ENCODE results near the gene SURF4. TPM values are rescaled to one million over a fixed set of nuclear protein-coding genes. Genes with fewer than 3 reads are reported as not detected.

Gene SURF4
- total and polyA plus RNA-seq, 2 experiments from 2014 or later = 354 to 360 TPM

DNA sequence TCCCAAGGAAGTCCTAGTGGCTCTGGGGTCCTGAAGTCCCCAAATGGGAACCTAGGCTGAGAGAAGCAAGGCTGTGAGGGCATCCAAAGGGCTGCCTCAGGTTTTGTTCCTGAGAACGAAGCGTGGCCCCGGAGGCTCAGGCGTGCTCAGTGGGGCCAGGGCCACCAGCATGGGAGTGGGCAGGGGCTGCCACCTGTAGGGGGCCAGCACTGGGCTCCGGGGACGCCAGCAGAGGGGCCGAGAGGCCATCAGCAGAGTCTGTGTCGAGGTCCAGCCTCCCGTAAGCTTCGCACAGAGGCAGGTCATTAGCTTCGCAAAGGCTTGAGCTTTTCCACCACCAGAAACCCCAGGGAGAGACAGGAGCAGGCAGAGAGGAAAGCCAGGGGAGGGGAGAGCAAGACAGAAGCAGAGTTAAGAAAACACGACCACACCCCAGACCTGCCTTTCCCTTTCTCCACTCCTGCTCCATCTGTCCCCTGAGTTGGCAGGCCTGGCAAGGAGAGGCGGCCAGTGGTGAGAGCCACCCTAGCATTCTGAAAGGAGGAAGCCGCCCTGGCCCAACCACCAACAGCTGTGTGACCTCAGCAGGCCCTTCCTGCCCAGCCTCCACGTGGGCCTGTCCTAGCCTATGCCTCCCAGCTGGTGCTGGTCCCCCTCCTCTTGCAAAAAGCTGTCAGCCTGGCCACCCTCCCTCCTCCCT is 34.3 kb downstream of the SURF4 start:
- no peak for DNase-seq (ENCODE audit: low spot score)
- Histone ChIP-seq H3K4me3 (no peak overlapping the region), H3K9me3 (ENCODE audit: low read depth) (no peaks in the 10 kb centered on the region), H2AFZ (no peak overlapping the region), H3K9me2 (replicated peaks; ENCODE audit: insufficient read depth) (no peaks in the 10 kb centered on the region), H3K36me3 (replicated peaks; ENCODE audit: insufficient read depth, low read depth) (no peaks in the 10 kb centered on the region), H3K27ac (no peak overlapping the region), H4K20me1 (ENCODE audit: insufficient read depth, poor library complexity, severe bottlenecking) (no peaks in the 10 kb centered on the region), H3K79me2 (peaks cover 13% of the 10 kb centered on the region), H3K27me3 (no peaks in the 10 kb centered on the region), H3K4me1 (ENCODE audit: insufficient read depth) (no peaks in the 10 kb centered on the region), H3K4me2 (no peak overlapping the region)
- 97% methylated on average over 13 of the region's 15 CpGs for WGBS (ENCODE audit: low lambda C conversion rate, missing lambda C conversion rate)
- TF ChIP-seq EZH2phosphoT487 (IDR thresholded peaks at IDR 0.05; ENCODE audit: low read depth, severe bottlenecking, unreplicated experiment) (no peak), EZH2 (IDR thresholded peaks at IDR 0.05; ENCODE audit: borderline replicate concordance) (no peak)
- TF ChIP-seq, protein P1, sequence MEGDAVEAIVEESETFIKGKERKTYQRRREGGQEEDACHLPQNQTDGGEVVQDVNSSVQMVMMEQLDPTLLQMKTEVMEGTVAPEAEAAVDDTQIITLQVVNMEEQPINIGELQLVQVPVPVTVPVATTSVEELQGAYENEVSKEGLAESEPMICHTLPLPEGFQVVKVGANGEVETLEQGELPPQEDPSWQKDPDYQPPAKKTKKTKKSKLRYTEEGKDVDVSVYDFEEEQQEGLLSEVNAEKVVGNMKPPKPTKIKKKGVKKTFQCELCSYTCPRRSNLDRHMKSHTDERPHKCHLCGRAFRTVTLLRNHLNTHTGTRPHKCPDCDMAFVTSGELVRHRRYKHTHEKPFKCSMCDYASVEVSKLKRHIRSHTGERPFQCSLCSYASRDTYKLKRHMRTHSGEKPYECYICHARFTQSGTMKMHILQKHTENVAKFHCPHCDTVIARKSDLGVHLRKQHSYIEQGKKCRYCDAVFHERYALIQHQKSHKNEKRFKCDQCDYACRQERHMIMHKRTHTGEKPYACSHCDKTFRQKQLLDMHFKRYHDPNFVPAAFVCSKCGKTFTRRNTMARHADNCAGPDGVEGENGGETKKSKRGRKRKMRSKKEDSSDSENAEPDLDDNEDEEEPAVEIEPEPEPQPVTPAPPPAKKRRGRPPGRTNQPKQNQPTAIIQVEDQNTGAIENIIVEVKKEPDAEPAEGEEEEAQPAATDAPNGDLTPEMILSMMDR (IDR thresholded peaks at IDR 0.05; ENCODE audit: poor library complexity) = no peak

DNA sequence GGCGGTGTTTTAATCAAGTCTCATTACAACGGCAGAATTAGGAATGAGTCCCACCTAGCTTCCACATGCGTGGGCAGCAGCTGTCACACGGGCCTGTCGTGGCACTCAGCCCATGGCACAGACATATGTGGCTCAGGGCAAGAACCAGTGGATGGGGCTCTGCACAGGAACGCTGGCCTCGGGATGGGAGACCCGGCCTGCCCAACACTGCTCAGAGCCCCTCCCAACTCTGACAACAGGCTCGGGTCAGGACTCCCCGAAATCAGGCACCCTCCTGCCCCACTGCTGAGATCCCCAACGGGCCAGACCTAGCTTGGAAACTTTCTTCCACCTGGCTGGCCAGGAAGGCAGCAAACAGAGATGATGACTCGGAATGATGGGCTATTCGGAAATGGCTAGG is 34.9 kb downstream of the SURF4 start:
- H3K9me3 ChIP-seq (ENCODE audit: low read depth) = no peaks in the 10 kb centered on the region
- no peak overlapping the region for H3K4me3 ChIP-seq
- no peaks in the 10 kb centered on the region for H4K20me1 ChIP-seq (ENCODE audit: insufficient read depth, poor library complexity, severe bottlenecking)
- no peak for DNase-seq (ENCODE audit: low spot score)
- WGBS (ENCODE audit: low lambda C conversion rate, missing lambda C conversion rate) = 95% methylated on average over 13 of the region's 13 CpGs
- no peak overlapping the region for H3K4me2 ChIP-seq
- H3K4me1 ChIP-seq (ENCODE audit: insufficient read depth) = no peaks in the 10 kb centered on the region
- no peaks in the 10 kb centered on the region for H3K9me2 ChIP-seq (replicated peaks; ENCODE audit: insufficient read depth)
- H3K27ac ChIP-seq = no peak overlapping the region
- H3K27me3 ChIP-seq = no peaks in the 10 kb centered on the region
- H3K79me2 ChIP-seq = peaks cover 7% of the 10 kb centered on the region
- H2AFZ ChIP-seq = no peak overlapping the region
- no peaks in the 10 kb centered on the region for H3K36me3 ChIP-seq (replicated peaks; ENCODE audit: insufficient read depth, low read depth)
- TF ChIP-seq EZH2 (IDR thresholded peaks at IDR 0.05; ENCODE audit: borderline replicate concordance) (no peak), EZH2phosphoT487 (IDR thresholded peaks at IDR 0.05; ENCODE audit: low read depth, severe bottlenecking, unreplicated experiment) (no peak)
- TF ChIP-seq, protein P1 (IDR thresholded peaks at IDR 0.05; ENCODE audit: poor library complexity) = no peak

DNA sequence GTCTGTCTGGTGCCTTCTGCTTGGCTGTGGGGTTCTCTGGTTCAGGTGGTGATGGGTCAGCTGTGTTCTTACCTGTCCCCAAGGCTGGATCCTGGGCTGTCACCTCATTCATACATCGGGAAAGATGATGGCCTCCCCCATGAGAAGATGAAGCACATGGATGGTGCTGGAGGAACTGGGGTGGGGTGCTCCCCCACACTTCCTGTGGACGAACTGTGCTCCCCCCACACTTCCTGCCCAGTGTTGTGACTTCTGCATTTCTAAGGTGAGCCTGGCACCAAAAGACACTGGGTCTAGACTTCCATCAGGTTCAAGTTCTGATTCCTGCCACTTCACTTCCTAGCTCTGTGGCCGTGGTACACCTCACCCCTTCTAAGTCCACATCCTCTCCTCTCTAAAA is 35.6 kb downstream of the SURF4 start:
- no peak overlapping the region for H3K4me3 ChIP-seq
- no peak overlapping the region for H3K27ac ChIP-seq
- peaks cover 7% of the 10 kb centered on the region for H3K79me2 ChIP-seq
- H3K36me3 ChIP-seq (replicated peaks; ENCODE audit: insufficient read depth, low read depth) = no peaks in the 10 kb centered on the region
- no peak overlapping the region for H2AFZ ChIP-seq
- no peaks in the 10 kb centered on the region for H3K4me1 ChIP-seq (ENCODE audit: insufficient read depth)
- TF ChIP-seq EZH2 (IDR thresholded peaks at IDR 0.05; ENCODE audit: borderline replicate concordance) (no peak), EZH2phosphoT487 (IDR thresholded peaks at IDR 0.05; ENCODE audit: low read depth, severe bottlenecking, unreplicated experiment) (no peak)
- TF ChIP-seq, protein P1 (IDR thresholded peaks at IDR 0.05; ENCODE audit: poor library complexity) = no peak
- H3K9me3 ChIP-seq (ENCODE audit: low read depth) = no peaks in the 10 kb centered on the region
- H3K4me2 ChIP-seq = no peak overlapping the region
- DNase-seq (ENCODE audit: low spot score) = no peak
- no peaks in the 10 kb centered on the region for H3K27me3 ChIP-seq
- H4K20me1 ChIP-seq (ENCODE audit: insufficient read depth, poor library complexity, severe bottlenecking) = no peaks in the 10 kb centered on the region
- no peaks in the 10 kb centered on the region for H3K9me2 ChIP-seq (replicated peaks; ENCODE audit: insufficient read depth)
- WGBS (ENCODE audit: low lambda C conversion rate, missing lambda C conversion rate) = 89% methylated on average over 3 of the region's 3 CpGs

All from hepatocyte (in vitro differentiated cells).